HG03342 (cell line): ENCODE data around the gene C6orf141.

ENCODE experiments used
- ATAC-seq: cut with Tn5 transposase; IDR thresholded peaks from one replicate; pipeline ENCODE4 v1.9.1; 2021; ENCODE audit warnings: mild to moderate bottlenecking, moderate library complexity; ENCODE audit not compliant: unreplicated experiment

Gene C6orf141

GRCh38 chr6:49535795-49536194 is 14.7 kb upstream of the C6orf141 start:
- no peak for ATAC-seq

- ATAC-seq, result no peak
These were observed 11.4 kb upstream of the C6orf141 start for GRCh38 chr6:49539102-49539501.

GRCh38 chr6:49540614-49541013 is 9.9 kb upstream of the C6orf141 start:
- no peak for ATAC-seq

GRCh38 chr6:49541210-49541724 is 9.2 kb upstream of the C6orf141 start:
- ATAC-seq, result no peak

GRCh38 chr6:49541936-49542335 is 8.5 kb upstream of the C6orf141 start:
- ATAC-seq, result no peak

GRCh38 chr6:49543087-49543858 is 7.2 kb upstream of the C6orf141 start:
- no peak for ATAC-seq

- ATAC-seq, result no peak
These were observed 4.1 kb upstream of the C6orf141 start for GRCh38 chr6:49546331-49546730.

GRCh38 chr6:49548613-49549304 is 1.7 kb upstream of the C6orf141 start:
- ATAC-seq, result no peak

GRCh38 chr6:49549691-49550491 is 577 bp upstream of the C6orf141 start:
- no peak for ATAC-seq

- peak; percentile 44 for ATAC-seq
These were observed 804 bp downstream of the C6orf141 start for GRCh38 chr6:49551078-49551865.

GRCh38 chr6:49551866-49552129 is 1.3 kb downstream of the C6orf141 start:
- ATAC-seq, result peak; percentile 44

GRCh38 chr6:49552596-49552995 is 2.1 kb downstream of the C6orf141 start:
- ATAC-seq, result no peak

- ATAC-seq, result no peak
These were observed 2.9 kb downstream of the C6orf141 start for GRCh38 chr6:49553384-49553783.

- no peak for ATAC-seq
These were observed 5.5 kb downstream of the C6orf141 start for GRCh38 chr6:49555951-49556350.

GRCh38 chr6:49556429-49556837 is 6.0 kb downstream of the C6orf141 start:
- no peak for ATAC-seq

- no peak for ATAC-seq
These were observed 6.7 kb downstream of the C6orf141 start for GRCh38 chr6:49557177-49557576.

- no peak for ATAC-seq
These were observed 7.8 kb downstream of the C6orf141 start for GRCh38 chr6:49558238-49558637.

GRCh38 chr6:49563006-49563886 is 12.8 kb downstream of the C6orf141 start:
- no peak for ATAC-seq

GRCh38 chr6:49564552-49564951 is 14.1 kb downstream of the C6orf141 start:
- ATAC-seq, result no peak

- no peak for ATAC-seq
These were observed 14.8 kb downstream of the C6orf141 start for GRCh38 chr6:49565261-49565660.
